BLaER1 treated with 17β-estradiol and CSF1 and Interleukin-3, amounts not matched to agents 10 nM and 100 nM (cell line): ENCODE data around the gene DNAJC15.

Source experiments
- H3K27ac ChIP-seq, 11 experiments: shearing (Covaris generic); formaldehyde crosslinking; 2 replicates each; pipeline ENCODE4 v1.8.1; 2022
- H3K27me3 ChIP-seq, 11 experiments: shearing (Covaris generic); formaldehyde crosslinking; 2 replicates each; pipeline ENCODE4 v1.8.1; 2022
- H3K36me3 ChIP-seq, 11 experiments: shearing (Covaris generic); formaldehyde crosslinking; 2 replicates each; pipeline ENCODE4 v1.8.1; 2022
- H3K4me1 ChIP-seq, 10 experiments: shearing (Covaris generic); formaldehyde crosslinking; 2 replicates each; pipeline ENCODE4 v1.8.1; 2022
- H3K4me2 ChIP-seq, 11 experiments: shearing (Covaris generic); formaldehyde crosslinking; 2 replicates each; pipeline ENCODE4 v1.8.1; 2022
- H3K4me3 ChIP-seq, 10 experiments: shearing (Covaris generic); formaldehyde crosslinking; 2 replicates each; pipeline ENCODE4 v1.8.1; 2022
- H3K9ac ChIP-seq, 11 experiments: shearing (Covaris generic); formaldehyde crosslinking; 2 replicates each; pipeline ENCODE4 v1.8.1; 2022
- H3K9me3 ChIP-seq, 11 experiments: shearing (Covaris generic); formaldehyde crosslinking; replicated peaks in 1 of 11; 2 replicates each; pipeline ENCODE4 v1.8.1; 2022
- H4K20me1 ChIP-seq, 11 experiments: shearing (Covaris generic); formaldehyde crosslinking; 2 replicates each; pipeline ENCODE4 v1.8.1; 2022
- Cebpa-rat ChIP-seq, 11 experiments: shearing (Covaris generic); IDR thresholded peaks; 2 replicates each; pipeline ENCODE4 v1.8.1; 2022

Gene DNAJC15

DNA sequence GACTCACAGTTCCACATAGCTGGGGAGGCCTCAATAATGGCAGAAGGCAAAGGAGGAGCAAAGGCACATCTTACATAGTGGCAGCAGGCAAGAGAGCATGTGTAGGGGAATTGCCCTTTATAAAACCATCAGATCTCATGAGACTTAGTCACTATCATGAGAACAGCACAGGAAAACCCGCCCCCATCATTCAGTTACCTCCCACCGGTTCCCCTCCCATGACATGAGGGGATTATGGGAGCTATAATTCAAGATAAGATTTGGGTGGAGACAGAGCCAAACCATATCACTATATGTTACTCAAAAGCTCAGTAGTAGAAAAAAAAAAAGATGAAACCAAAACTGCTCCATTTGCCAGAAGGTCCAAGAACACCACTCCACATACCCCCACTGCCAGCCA is 58.5 kb downstream of the DNAJC15 start:
- H3K4me1 ChIP-seq = peaks cover 0 to 14% (median 10%) of the 10 kb centered on the region in 10 experiments; a peak in 16 of 20 replicates
- H4K20me1 ChIP-seq = no peaks in the 10 kb centered on the region
- H3K27ac ChIP-seq = no peak overlapping the region
- no peaks in the 10 kb centered on the region for H3K36me3 ChIP-seq
- H3K9me3 ChIP-seq = peaks cover 0 to 4% (median 0%) of the 10 kb centered on the region in 11 experiments; a peak in 1 of 22 replicates
- no peaks in the 10 kb centered on the region for H3K27me3 ChIP-seq
- no peak overlapping the region for H3K9ac ChIP-seq
- no peak overlapping the region for H3K4me2 ChIP-seq
- no peak overlapping the region for H3K4me3 ChIP-seq
- no peak for TF ChIP-seq Cebpa-rat (IDR thresholded peaks at IDR 0.05)

DNA sequence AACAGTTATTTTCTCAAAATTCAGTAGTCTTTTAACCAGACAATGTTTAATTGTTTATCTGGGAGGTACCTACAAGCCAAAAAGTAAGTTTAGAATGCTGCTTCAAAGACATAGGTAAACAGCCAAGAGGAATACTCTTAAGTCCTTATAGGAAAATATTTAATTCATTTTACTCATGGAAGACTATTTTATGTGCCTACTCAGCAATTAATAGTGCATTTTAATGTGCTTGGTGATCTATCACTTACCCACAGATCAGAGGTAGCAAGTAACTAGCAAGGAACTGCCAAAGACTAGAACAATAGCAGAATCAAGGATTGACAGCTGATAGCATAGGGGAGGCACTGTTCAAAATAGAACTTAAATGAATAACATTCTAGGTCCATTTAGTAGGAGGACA is 60.4 kb downstream of the DNAJC15 start:
- Histone ChIP-seq H4K20me1 (no peaks in the 10 kb centered on the region), H3K36me3 (no peaks in the 10 kb centered on the region), H3K9me3 (peaks cover 0 to 4% (median 0%) of the 10 kb centered on the region in 11 experiments; a peak in 1 of 22 replicates), H3K4me2 (no peak overlapping the region), H3K9ac (no peak overlapping the region), H3K4me3 (no peak overlapping the region), H3K27ac (no peak overlapping the region), H3K4me1 (0 out of 20 replicates have a peak, but pooled peaks cover 0 to 5% (median 0%) of the 10 kb centered on the region in 10 experiments), H3K27me3 (no peaks in the 10 kb centered on the region)
- TF ChIP-seq Cebpa-rat (IDR thresholded peaks at IDR 0.05) = no peak

GRCh38 chr13:43085545-43085944 is 62.2 kb downstream of the DNAJC15 start:
- no peak for TF ChIP-seq Cebpa-rat (IDR thresholded peaks at IDR 0.05)

DNA sequence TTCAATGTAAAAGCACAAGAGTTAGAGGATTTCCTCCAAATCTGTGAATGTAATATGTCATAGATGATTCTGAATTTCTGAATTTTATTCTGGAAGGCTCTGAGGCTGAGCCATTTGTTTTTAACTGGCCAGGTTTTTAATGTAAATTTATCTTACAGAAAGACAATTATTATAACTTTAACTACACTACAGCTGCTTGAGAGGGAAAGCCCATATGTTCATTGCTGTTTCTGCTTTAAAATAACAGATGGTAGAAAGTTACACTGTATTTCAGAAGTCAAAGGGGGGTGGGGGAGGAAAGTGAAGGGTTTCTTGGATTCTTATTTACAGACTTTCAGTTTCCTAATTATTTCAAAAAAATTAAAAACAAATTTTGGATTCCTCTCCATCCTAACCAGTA is 62.8 kb downstream of the DNAJC15 start:
- H3K27ac ChIP-seq = no peak overlapping the region
- H3K9me3 ChIP-seq = peaks cover 0 to 5% (median 0%) of the 10 kb centered on the region in 11 experiments; a peak in 2 of 22 replicates
- H3K4me2 ChIP-seq = no peak overlapping the region
- H3K4me1 ChIP-seq = 0 out of 20 replicates have a peak, but pooled peaks cover 0 to 5% (median 0%) of the 10 kb centered on the region in 10 experiments
- no peak for TF ChIP-seq Cebpa-rat (IDR thresholded peaks at IDR 0.05)
- H3K27me3 ChIP-seq = no peaks in the 10 kb centered on the region
- H3K4me3 ChIP-seq = no peak overlapping the region
- no peaks in the 10 kb centered on the region for H4K20me1 ChIP-seq
- no peaks in the 10 kb centered on the region for H3K36me3 ChIP-seq
- no peak overlapping the region for H3K9ac ChIP-seq

More at GRCh38 chr13:43085545-43085944, 62.2 kb downstream of the DNAJC15 start:
- Histone ChIP-seq H4K20me1 (no peaks in the 10 kb centered on the region), H3K4me2 (no peak overlapping the region), H3K27me3 (no peaks in the 10 kb centered on the region), H3K9me3 (peaks cover 0 to 5% (median 0%) of the 10 kb centered on the region in 11 experiments; a peak in 2 of 22 replicates), H3K27ac (no peak overlapping the region), H3K36me3 (no peaks in the 10 kb centered on the region), H3K9ac (no peak overlapping the region), H3K4me1 (0 out of 20 replicates have a peak, but pooled peaks cover 0 to 5% (median 0%) of the 10 kb centered on the region in 10 experiments), H3K4me3 (no peak overlapping the region)

DNA sequence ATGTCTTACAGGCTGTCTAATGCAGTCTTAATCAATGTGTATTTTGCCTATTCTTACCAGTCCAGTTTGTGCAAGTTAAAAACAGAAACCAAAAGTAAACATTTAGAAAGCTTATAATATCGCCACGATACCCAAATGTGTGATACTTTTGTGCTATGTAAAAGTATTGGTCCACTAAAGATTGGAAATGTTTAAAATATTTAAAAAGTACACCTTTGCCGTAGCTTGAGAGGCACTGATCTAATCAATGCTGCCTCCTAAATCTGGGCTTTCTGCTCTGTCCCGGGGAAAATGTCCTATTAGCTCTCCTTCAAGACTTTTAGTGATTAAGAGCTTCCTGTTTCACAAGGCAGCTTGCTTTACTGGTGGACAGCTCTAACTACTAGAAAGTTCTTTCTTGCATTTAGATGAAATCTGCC is 64.7 kb downstream of the DNAJC15 start:
- 0 out of 20 replicates have a peak, but pooled peaks cover 0 to 5% (median 0%) of the 10 kb centered on the region in 10 experiments for H3K4me1 ChIP-seq
- H3K9me3 ChIP-seq = peaks cover 0 to 5% (median 0%) of the 10 kb centered on the region in 11 experiments; a peak in 2 of 22 replicates
- no peak overlapping the region for H3K27ac ChIP-seq
- no peak overlapping the region for H3K4me3 ChIP-seq
- no peak overlapping the region for H3K4me2 ChIP-seq
- H3K9ac ChIP-seq = no peak overlapping the region
- no peaks in the 10 kb centered on the region for H3K36me3 ChIP-seq
- no peaks in the 10 kb centered on the region for H4K20me1 ChIP-seq
- no peaks in the 10 kb centered on the region for H3K27me3 ChIP-seq
- TF ChIP-seq Cebpa-rat (IDR thresholded peaks at IDR 0.05) = no peak

GRCh38 chr13:43089912-43090498 is 66.6 kb downstream of the DNAJC15 start:
- Histone ChIP-seq H3K9ac (no peak overlapping the region), H3K4me3 (no peak overlapping the region), H3K36me3 (no peaks in the 10 kb centered on the region), H3K9me3 (peaks cover 0 to 5% (median 0%) of the 10 kb centered on the region in 11 experiments; a peak in 2 of 22 replicates), H4K20me1 (no peaks in the 10 kb centered on the region), H3K4me1 (0 out of 20 replicates have a peak, but pooled peaks cover 0 to 5% (median 0%) of the 10 kb centered on the region in 10 experiments), H3K27ac (no peak overlapping the region), H3K27me3 (no peaks in the 10 kb centered on the region), H3K4me2 (no peak overlapping the region)
- TF ChIP-seq Cebpa-rat (IDR thresholded peaks at IDR 0.05) = no peak

DNA sequence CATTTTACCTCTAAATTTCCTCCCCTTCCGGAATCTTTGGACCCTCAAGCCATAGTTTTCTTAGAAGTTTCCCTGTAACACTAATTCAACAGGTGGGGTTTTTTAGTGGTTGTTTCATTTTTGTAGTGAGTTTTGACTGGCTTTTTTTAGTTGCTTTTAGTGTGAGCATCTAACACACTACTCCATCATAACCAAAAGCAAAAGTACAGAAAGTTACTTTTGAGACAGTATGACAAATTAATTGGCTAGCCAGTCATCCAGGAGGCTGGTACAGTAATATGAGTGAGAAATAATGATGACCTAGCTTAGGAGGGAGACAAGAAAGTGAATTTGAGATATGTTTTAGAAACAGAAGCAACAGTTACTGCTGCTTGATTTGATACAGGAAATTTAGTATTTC is 71.5 kb downstream of the DNAJC15 start:
- Histone ChIP-seq H3K9me3 (peaks cover 0 to 4% (median 0%) of the 10 kb centered on the region in 11 experiments; a peak in 2 of 22 replicates), H3K27ac (no peak overlapping the region), H3K4me1 (no peaks in the 10 kb centered on the region), H3K4me3 (no peak overlapping the region), H4K20me1 (no peaks in the 10 kb centered on the region), H3K9ac (no peak overlapping the region), H3K36me3 (no peaks in the 10 kb centered on the region), H3K4me2 (no peak overlapping the region), H3K27me3 (no peaks in the 10 kb centered on the region)
- no peak for TF ChIP-seq Cebpa-rat (IDR thresholded peaks at IDR 0.05)

DNA sequence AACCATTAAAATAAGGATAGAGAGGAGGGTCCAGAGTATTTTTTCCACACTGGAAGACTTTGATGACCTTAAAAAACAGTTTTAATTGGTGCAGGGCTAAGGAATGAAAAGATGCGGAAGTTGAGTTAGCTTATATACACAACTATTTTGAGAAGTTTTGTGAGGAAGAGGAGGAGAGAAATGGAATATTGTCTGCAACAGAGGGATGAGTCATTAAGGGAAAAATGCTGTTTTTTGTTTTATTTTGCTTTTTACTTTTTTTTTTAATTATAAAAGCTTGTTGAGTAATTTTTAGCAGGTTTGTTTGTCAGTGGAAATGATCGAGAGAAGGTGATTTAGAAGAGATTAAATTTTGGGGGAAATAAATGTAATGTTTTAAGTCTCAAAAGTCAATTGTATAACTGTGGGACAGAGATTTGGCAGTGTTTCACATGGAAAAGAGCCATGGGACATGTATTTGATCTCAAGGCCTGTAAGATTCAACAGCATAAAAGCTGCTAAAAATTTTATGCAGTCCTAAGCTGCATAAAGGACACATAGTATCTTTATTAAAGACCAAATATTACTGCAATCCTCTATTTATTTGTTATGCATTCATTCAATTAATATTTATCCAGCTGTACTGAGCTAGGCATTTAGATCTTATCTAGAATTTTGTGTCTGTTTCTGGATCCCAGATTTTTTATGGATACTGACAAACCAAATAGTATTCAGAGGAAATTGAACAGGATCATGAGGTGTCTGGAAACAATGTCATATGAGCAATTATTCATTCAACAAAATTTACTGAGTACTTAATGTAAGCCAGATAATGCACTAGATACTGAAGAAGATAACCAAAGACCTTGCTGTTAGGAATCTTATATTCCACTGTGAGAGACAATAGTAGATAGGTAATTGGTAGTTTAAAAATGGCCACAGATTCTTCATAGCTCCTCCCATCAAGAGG is 72.7 kb downstream of the DNAJC15 start:
- Histone ChIP-seq H3K27me3 (no peaks in the 10 kb centered on the region), H3K4me2 (no peak overlapping the region), H3K4me3 (no peak overlapping the region), H3K9me3 (peaks cover 0 to 4% (median under 1%) of the 10 kb centered on the region in 11 experiments; a peak in 6 of 22 replicates), H3K9ac (no peak overlapping the region), H3K36me3 (no peaks in the 10 kb centered on the region), H4K20me1 (no peaks in the 10 kb centered on the region), H3K4me1 (no peaks in the 10 kb centered on the region), H3K27ac (no peak overlapping the region)
- no peak for TF ChIP-seq Cebpa-rat (IDR thresholded peaks at IDR 0.05)

GRCh38 chr13:43100667-43101066 is 77.3 kb downstream of the DNAJC15 start:
- no peaks in the 10 kb centered on the region for H3K36me3 ChIP-seq
- H3K27ac ChIP-seq = no peak overlapping the region
- H3K4me1 ChIP-seq = peaks cover 0 to 2% (median 0%) of the 10 kb centered on the region in 10 experiments; a peak in 4 of 20 replicates
- H3K9ac ChIP-seq = no peak overlapping the region
- no peak overlapping the region for H3K4me2 ChIP-seq
- H3K9me3 ChIP-seq = peaks cover 0 to 16% (median 5%) of the 10 kb centered on the region in 11 experiments; a peak in 9 of 22 replicates
- H3K27me3 ChIP-seq = no peaks in the 10 kb centered on the region
- no peaks in the 10 kb centered on the region for H4K20me1 ChIP-seq
- H3K4me3 ChIP-seq = no peak overlapping the region
- no peak for TF ChIP-seq Cebpa-rat (IDR thresholded peaks at IDR 0.05)
